ENCODE data around the gene ARHGAP42.

The ARHGAP42 gene

GRCh38 chr11:100969008-100969407 is 281.9 kb downstream of the ARHGAP42 start:
- DNase-seq (ENCODE audit: low read depth): no peak
- no peak overlapping the region for H3K4me3 ChIP-seq (ENCODE audit: low read depth, low read length)

GRCh38 chr11:100970283-100971164 is 283.4 kb downstream of the ARHGAP42 start:
- no peak for TF ChIP-seq CTCF (IDR thresholded peaks at IDR 0.05; ENCODE audit: control insufficient read depth, extremely low read depth, insufficient read depth)
- no peak overlapping the region for H3K4me3 ChIP-seq (ENCODE audit: low read depth, low read length)
- no peak for DNase-seq (ENCODE audit: low read depth)

More at GRCh38 chr11:100969008-100969407, 281.9 kb downstream of the ARHGAP42 start:
- TF ChIP-seq CTCF (IDR thresholded peaks at IDR 0.05; ENCODE audit: control insufficient read depth, extremely low read depth, insufficient read depth): no peak

- no peak for TF ChIP-seq CTCF (IDR thresholded peaks at IDR 0.05; ENCODE audit: control insufficient read depth, extremely low read depth, insufficient read depth)
- DNase-seq (ENCODE audit: low read depth): no peak
- no peak overlapping the region for H3K4me3 ChIP-seq (ENCODE audit: low read depth, low read length)
Observed at GRCh38 chr11:100972046-100972445, 285.0 kb downstream of the ARHGAP42 start.

- DNase-seq (ENCODE audit: low read depth): no peak
- no peak overlapping the region for H3K4me3 ChIP-seq (ENCODE audit: low read depth, low read length)
- no peak for TF ChIP-seq CTCF (IDR thresholded peaks at IDR 0.05; ENCODE audit: control insufficient read depth, extremely low read depth, insufficient read depth)
Observed at GRCh38 chr11:100978442-100978841, 291.4 kb downstream of the ARHGAP42 start.

- DNase-seq (ENCODE audit: low read depth): no peak
- H3K4me3 ChIP-seq (ENCODE audit: low read depth, low read length): no peak overlapping the region
- no peak for TF ChIP-seq CTCF (IDR thresholded peaks at IDR 0.05; ENCODE audit: control insufficient read depth, extremely low read depth, insufficient read depth)
Observed at GRCh38 chr11:100978939-100979338, 291.9 kb downstream of the ARHGAP42 start.

- peak; percentile 77 for TF ChIP-seq CTCF (IDR thresholded peaks at IDR 0.05; ENCODE audit: control insufficient read depth, extremely low read depth, insufficient read depth)
- DNase-seq (ENCODE audit: low read depth): peak; percentile 50
- no peak overlapping the region for H3K4me3 ChIP-seq (ENCODE audit: low read depth, low read length)
Observed at GRCh38 chr11:100980156-100980555, 293.1 kb downstream of the ARHGAP42 start.

Measured in LNCaP clone FGC (cell line).